Tibial artery (tissue), 4 donors: Measurements from ENCODE around the gene CSRNP3.

Source experiments
- DNase-seq, 2 donors: peaks; one replicate each; pipeline ENCODE4 v3.0.0-alpha.2; 2019
- H3K27ac ChIP-seq, 2 donors: fragments of 200-600 bp; sonication (generic) in 1 of 2; 1 replicate in 1 of 2; 2 replicates in 1 of 2; pipeline ENCODE4 v1.5.1; 2018 to 2019; ENCODE audit warnings: mild to moderate bottlenecking in 1 of 2
- H3K27me3 ChIP-seq, 2 donors: fragments of 200-600 bp; sonication (generic) in 1 of 2; one replicate each; pipeline versions ENCODE4 v1.5.1 to v1.6.0; 2016 to 2019
- H3K36me3 ChIP-seq, 3 donors: fragments of 200-600 bp; sonication (generic) in 2 of 3; one replicate each; pipeline ENCODE4 v1.5.1; 2016 to 2019; ENCODE audit warnings: mild to moderate bottlenecking in 2 of 3
- H3K4me1 ChIP-seq, 4 donors: fragments of 200-600 bp; sonication (generic) in 2 of 4; 1 replicate in 3 of 4; 2 replicates in 1 of 4; pipeline ENCODE4 v1.5.1; 2016 to 2019
- H3K4me3 ChIP-seq, 2 donors: fragments of 200-600 bp; sonication (generic) in 1 of 2; 1 replicate in 1 of 2; 2 replicates in 1 of 2; pipeline ENCODE4 v1.5.1; 2018 to 2019; ENCODE audit warnings: mild to moderate bottlenecking in 2 of 2
- H3K9me3 ChIP-seq, 3 donors: fragments of 200-600 bp; sonication (generic) in 1 of 3; one replicate each; pipeline ENCODE4 v1.5.1; 2016 to 2019
- intact Hi-C: fragments of 100-400 bp; cut with DNase I; formaldehyde crosslinking; loops from one replicate; pipeline ENCODE4 v1.15.0; 2023; ENCODE audit warnings: low total_unique reads
- TF ChIP-seq, protein P1 (sequence below), 2 experiments: fragments of 200-600 bp in 1 of 2; fragments of 450-650 bp in 1 of 2; IDR thresholded peaks; one replicate each; pipeline ENCODE4 v1.5.1; 2017 to 2019; ENCODE audit warnings: antibody characterized with exemption in 2 of 2, mild to moderate bottlenecking in 1 of 2, moderate library complexity in 1 of 2

Gene CSRNP3

DNA sequence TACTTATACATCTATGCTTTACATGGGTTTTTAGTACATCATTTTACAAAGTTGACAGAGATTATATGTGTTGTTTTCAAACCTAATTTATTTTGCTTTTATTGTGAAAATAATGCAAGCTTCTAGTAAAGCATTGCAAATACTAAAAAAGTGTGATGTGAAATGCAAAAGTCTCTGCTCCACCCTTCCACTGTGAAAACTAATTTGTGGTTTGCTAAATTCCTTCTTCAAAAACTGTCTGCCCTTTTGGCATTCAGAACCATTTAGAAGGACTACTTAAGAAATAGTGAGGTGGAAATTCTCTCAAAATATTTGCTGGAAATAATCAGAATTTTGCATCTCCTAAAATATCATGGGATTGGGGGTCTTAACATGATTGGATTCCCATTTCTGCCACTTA is 78.4 kb downstream of the CSRNP3 start:
- TF ChIP-seq, protein P1, sequence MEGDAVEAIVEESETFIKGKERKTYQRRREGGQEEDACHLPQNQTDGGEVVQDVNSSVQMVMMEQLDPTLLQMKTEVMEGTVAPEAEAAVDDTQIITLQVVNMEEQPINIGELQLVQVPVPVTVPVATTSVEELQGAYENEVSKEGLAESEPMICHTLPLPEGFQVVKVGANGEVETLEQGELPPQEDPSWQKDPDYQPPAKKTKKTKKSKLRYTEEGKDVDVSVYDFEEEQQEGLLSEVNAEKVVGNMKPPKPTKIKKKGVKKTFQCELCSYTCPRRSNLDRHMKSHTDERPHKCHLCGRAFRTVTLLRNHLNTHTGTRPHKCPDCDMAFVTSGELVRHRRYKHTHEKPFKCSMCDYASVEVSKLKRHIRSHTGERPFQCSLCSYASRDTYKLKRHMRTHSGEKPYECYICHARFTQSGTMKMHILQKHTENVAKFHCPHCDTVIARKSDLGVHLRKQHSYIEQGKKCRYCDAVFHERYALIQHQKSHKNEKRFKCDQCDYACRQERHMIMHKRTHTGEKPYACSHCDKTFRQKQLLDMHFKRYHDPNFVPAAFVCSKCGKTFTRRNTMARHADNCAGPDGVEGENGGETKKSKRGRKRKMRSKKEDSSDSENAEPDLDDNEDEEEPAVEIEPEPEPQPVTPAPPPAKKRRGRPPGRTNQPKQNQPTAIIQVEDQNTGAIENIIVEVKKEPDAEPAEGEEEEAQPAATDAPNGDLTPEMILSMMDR (IDR thresholded peaks at IDR 0.05) = no peak

DNA sequence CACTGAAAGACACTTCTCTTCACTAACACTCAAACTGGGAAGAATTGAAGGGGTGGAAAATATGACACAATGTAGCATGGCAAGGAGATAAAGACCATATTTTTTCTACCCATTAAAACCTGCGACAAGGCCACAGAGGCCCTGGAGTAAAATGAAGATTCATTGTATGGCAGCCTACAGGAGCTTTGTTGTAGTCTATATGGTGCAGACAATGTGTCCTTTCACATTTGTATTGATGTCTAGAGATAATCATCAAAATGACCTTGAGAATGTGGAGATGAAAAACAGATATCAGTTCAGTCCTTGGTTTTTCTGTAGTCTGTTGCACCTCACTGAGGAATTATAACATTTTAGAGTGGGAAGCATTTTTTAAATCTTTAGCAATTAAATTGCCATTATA is 80.1 kb downstream of the CSRNP3 start:
- H3K36me3 ChIP-seq = no peaks in the 10 kb centered on the region
- TF ChIP-seq, protein P1 (IDR thresholded peaks at IDR 0.05) = no peak
- DNase-seq = no peak
- H3K27ac ChIP-seq = no peak overlapping the region
- H3K4me3 ChIP-seq = no peak overlapping the region
- peaks cover 0 to 13% (median 3%) of the 10 kb centered on the region in 4 donors for H3K4me1 ChIP-seq
- intact Hi-C loops = no loop called here
- no peaks in the 10 kb centered on the region for H3K27me3 ChIP-seq
- H3K9me3 ChIP-seq = no peaks in the 10 kb centered on the region

More for the DNA sequence above, 78.4 kb downstream of the CSRNP3 start:
- intact Hi-C loops = no loop called here
- no peaks in the 10 kb centered on the region for H3K9me3 ChIP-seq
- DNase-seq = no peak
- peaks cover 0 to 13% (median 3%) of the 10 kb centered on the region in 4 donors for H3K4me1 ChIP-seq
- H3K27ac ChIP-seq = no peak overlapping the region
- no peaks in the 10 kb centered on the region for H3K36me3 ChIP-seq
- H3K4me3 ChIP-seq = no peak overlapping the region
- no peaks in the 10 kb centered on the region for H3K27me3 ChIP-seq

- H3K4me3 ChIP-seq = no peak overlapping the region
- intact Hi-C loops = loop anchor here (5.0 kb wide), 1 partner anchor 47 kb away; no protein-coding TSS in a partner anchor
- no peak overlapping the region for H3K27ac ChIP-seq
- no peak for DNase-seq
- no peaks in the 10 kb centered on the region for H3K36me3 ChIP-seq
- TF ChIP-seq, protein P1 (IDR thresholded peaks at IDR 0.05) = no peak
- no peaks in the 10 kb centered on the region for H3K9me3 ChIP-seq
- no peaks in the 10 kb centered on the region for H3K4me1 ChIP-seq
- H3K27me3 ChIP-seq = no peaks in the 10 kb centered on the region
Observed at GRCh38 chr2:165558832-165559231, 89.3 kb downstream of the CSRNP3 start.

- intact Hi-C loops = no loop called here
- Histone ChIP-seq H3K4me3 (no peak overlapping the region), H3K4me1 (no peaks in the 10 kb centered on the region), H3K27ac (no peak overlapping the region), H3K9me3 (no peaks in the 10 kb centered on the region), H3K36me3 (no peaks in the 10 kb centered on the region), H3K27me3 (no peaks in the 10 kb centered on the region)
- no peak for DNase-seq
- TF ChIP-seq, protein P1 (IDR thresholded peaks at IDR 0.05) = no peak
Observed at GRCh38 chr2:165560377-165560988, 91.0 kb downstream of the CSRNP3 start.

GRCh38 chr2:165561516-165561915 is 92.0 kb downstream of the CSRNP3 start:
- TF ChIP-seq, protein P1 (IDR thresholded peaks at IDR 0.05) = no peak
- DNase-seq = no peak
- intact Hi-C loops = no loop called here

More at GRCh38 chr2:165561516-165561915, 92.0 kb downstream of the CSRNP3 start:
- no peak overlapping the region for H3K27ac ChIP-seq
- H3K4me1 ChIP-seq = no peaks in the 10 kb centered on the region
- no peaks in the 10 kb centered on the region for H3K27me3 ChIP-seq
- no peaks in the 10 kb centered on the region for H3K36me3 ChIP-seq
- no peaks in the 10 kb centered on the region for H3K9me3 ChIP-seq
- no peak overlapping the region for H3K4me3 ChIP-seq
